Esophagus mucosa (tissue), 1 donor: ENCODE measurements around the gene SWSAP1. TPM values are rescaled to one million over a fixed set of nuclear protein-coding genes. Genes with fewer than 3 reads are reported as not detected.

Experiments used
- ATAC-seq: fragments of 200-7000 bp; cut with Tn5 transposase; one replicate; pipeline ENCODE4 v1.9.1; 2020
- total RNA-seq: library from RNA; stranded (reverse); gene quantifications from one replicate; pipeline ENCODE4 v1.2.4, GENCODE V29; 2023
- donor health status: DM: yes; HTN: yes; CAD: no.

SWSAP1 gene
- total RNA-seq, 1 donor from 2014 or later = 2.5 TPM

- no peak for ATAC-seq
These were observed 42.0 kb downstream of the SWSAP1 start for GRCh38 chr19:11416346-11417052.

- no peak for ATAC-seq
These were observed 43.7 kb downstream of the SWSAP1 start for GRCh38 chr19:11418094-11418548.

- no peak for ATAC-seq
These were observed 44.4 kb downstream of the SWSAP1 start, which contains the start of gene RGL3 for GRCh38 chr19:11418549-11419506. RGL3 (minus strand) TSS chr19:11419314; CDS start chr19:11419278, 36 bp downstream.

- no peak for ATAC-seq
These were observed 46.2 kb downstream of the SWSAP1 start for GRCh38 chr19:11420429-11421370.

- ATAC-seq = peak; percentile 5
These were observed 47.1 kb downstream of the SWSAP1 start for GRCh38 chr19:11421371-11422098.

- peak; percentile 92 for ATAC-seq
These were observed 47.9 kb downstream of the SWSAP1 start for GRCh38 chr19:11422163-11423065.

- no peak for ATAC-seq
These were observed 48.8 kb downstream of the SWSAP1 start for GRCh38 chr19:11423164-11423790.

- no peak for ATAC-seq
These were observed 49.3 kb downstream of the SWSAP1 start for GRCh38 chr19:11423791-11424181.

Other genes with a start within 250 kb of the SWSAP1 start
- 17.1 TPM for gene SPC24, start 218.9 kb upstream of the SWSAP1 start, total RNA-seq
- 8.9 TPM for gene KANK2, start 177.1 kb upstream of the SWSAP1 start, total RNA-seq
- gene ANGPTL8, start 135.0 kb upstream of the SWSAP1 start, total RNA-seq = not detected
- gene DOCK6, start 112.1 kb upstream of the SWSAP1 start, total RNA-seq = 49.1 TPM
- not detected for gene TSPAN16, start 78.5 kb upstream of the SWSAP1 start, total RNA-seq
- gene RAB3D, start 35.0 kb upstream of the SWSAP1 start, total RNA-seq = 141 TPM
- gene TMEM205, start 28.4 kb upstream of the SWSAP1 start, total RNA-seq = 45.1 TPM
- gene CCDC159, start 28.1 kb upstream of the SWSAP1 start, total RNA-seq = 7.4 TPM
- gene PLPPR2, start 19.2 kb upstream of the SWSAP1 start, total RNA-seq = 7.3 TPM
- gene EPOR, start 9.6 kb downstream of the SWSAP1 start, total RNA-seq = 0.48 TPM
- 0.64 TPM for gene RGL3, start 44.6 kb downstream of the SWSAP1 start, total RNA-seq
- not detected for gene ODAD3, start 60.5 kb downstream of the SWSAP1 start, total RNA-seq
- gene PRKCSH, start 61.0 kb downstream of the SWSAP1 start, total RNA-seq = 161 TPM
- not detected for gene ELAVL3, start 106.4 kb downstream of the SWSAP1 start, total RNA-seq
- gene ZNF653, start 131.2 kb downstream of the SWSAP1 start, total RNA-seq = 5.0 TPM
- gene ECSIT, start 154.5 kb downstream of the SWSAP1 start, total RNA-seq = 32.8 TPM
- 8.3 TPM for gene CNN1, start 164.2 kb downstream of the SWSAP1 start, total RNA-seq
- 34.9 TPM for gene ELOF1, start 184.6 kb downstream of the SWSAP1 start, total RNA-seq
- 34.6 TPM for gene ACP5, start 203.0 kb downstream of the SWSAP1 start, total RNA-seq
- gene ZNF627, start 222.8 kb downstream of the SWSAP1 start, total RNA-seq = 4.1 TPM